K562 (cell line): ENCODE measurements around the gene FAM53B. TPM values are rescaled to one million over a fixed set of nuclear protein-coding genes. Genes with fewer than 3 reads are reported as not detected.

ENCODE experiments used
- ARHGAP35 ChIP-seq: fragments of 450-650 bp; IDR thresholded peaks from 2 replicates; pipeline ENCODE4 v1.6.1; 2018; ENCODE audit not compliant: partially characterized antibody
- ARID3A ChIP-seq: IDR thresholded peaks from 2 replicates; pipeline ENCODE4 v1.6.1; 2012; ENCODE audit warnings: low read depth, low read length, improper control_type of control experiment, borderline replicate concordance
- ARID3B ChIP-seq: fragments of 250-450 bp; sonication (Bioruptor Pico); IDR thresholded peaks from 2 replicates; pipeline ENCODE4 v1.4.0; 2020; ENCODE audit warnings: borderline replicate concordance
- CREB3 ChIP-seq: fragments of 450-650 bp; conservative IDR thresholded peaks from 2 replicates; pipeline ENCODE4 v1.6.1; 2016; ENCODE audit warnings: missing genetic modification characterization, low read depth, mild to moderate bottlenecking, missing compliant biosample characterization, moderate library complexity
- CREBBP ChIP-seq: IDR thresholded peaks from one replicate; pipeline ENCODE4 v1.6.1; 2012; ENCODE audit warnings: low read depth, mild to moderate bottlenecking, control low read depth, inconsistent platforms, low read length
- E2F3 ChIP-seq: fragments of 250-450 bp; sonication (Bioruptor Pico); IDR thresholded peaks from 2 replicates; pipeline ENCODE4 v1.4.0; 2020; ENCODE audit warnings: mild to moderate bottlenecking
- ELF1 ChIP-seq: fragments of 200-800 bp; sonication (Bioruptor generic); IDR thresholded peaks from 2 replicates; pipeline ENCODE4 v1.6.1; 2016; ENCODE audit warnings: missing genetic modification characterization, missing compliant biosample characterization
- FOXK1 ChIP-seq: sonication (generic); formaldehyde crosslinking; IDR thresholded peaks from 2 replicates; pipeline ENCODE4 v1.8.0; 2022; ENCODE audit warnings: missing genetic modification reagents, mild to moderate bottlenecking, borderline replicate concordance
- HMG20B ChIP-seq: fragments of 250-450 bp; sonication (Bioruptor Pico); IDR thresholded peaks from 2 replicates; pipeline ENCODE4 v1.5.0; 2021; ENCODE audit warnings: mild to moderate bottlenecking
- IRF2 ChIP-seq: sonication (generic); formaldehyde crosslinking; IDR thresholded peaks from 2 replicates; pipeline ENCODE4 v1.8.1; 2022; ENCODE audit warnings: mild to moderate bottlenecking, missing genetic modification reagents
- LARP7 ChIP-seq: fragments of 450-650 bp; IDR thresholded peaks from 2 replicates; pipeline ENCODE4 v1.6.1; 2016
- TAL1 ChIP-seq: fragments of 450-650 bp; IDR thresholded peaks from 2 replicates; pipeline ENCODE4 v1.6.1; 2016; ENCODE audit warnings: mild to moderate bottlenecking
- TCFL5 ChIP-seq: fragments of 250-450 bp; sonication (Bioruptor Pico); conservative IDR thresholded peaks from 2 replicates; pipeline ENCODE4 v1.6.1; 2021; ENCODE audit warnings: mild to moderate bottlenecking, moderate library complexity, matching md5 sums
- THRA ChIP-seq: fragments of 450-650 bp; IDR thresholded peaks from 2 replicates; pipeline ENCODE4 v1.6.1; 2017; ENCODE audit warnings: mild to moderate bottlenecking, moderate library complexity
- XRCC4 ChIP-seq: IDR thresholded peaks from one replicate; pipeline ENCODE4 v1.6.1; 2011; ENCODE audit not compliant: insufficient read depth, insufficient read length; ENCODE audit errors: extremely low read depth
- polyA plus RNA-seq, 8 experiments: library from polyadenylated mRNA; depleted of rRNA in 4 of 8; stranded (reverse) in 5 of 8; unstranded in 3 of 8; fragments of >200 nt; fragmentation: Nextera tagmentation in 2 of 8; fragmentation: Illumina TruSeq in 1 of 8; extraction: Ambion mirVana in 2 of 8; extraction: Trizol in 1 of 8; gene quantifications; 2 replicates each; pipeline versions ENCODE4 v1.2.1 to v1.2.3, GENCODE V29; 2011 to 2014; ENCODE audit warnings: inconsistent platforms in 1 of 8, missing spikeins in 1 of 8
- total RNA-seq, 7 experiments: library from RNA; depleted of rRNA in 6 of 7; stranded (reverse); fragments of >200 nt in 6 of 7; fragmentation: Illumina TruSeq in 2 of 7; extraction: Trizol in 2 of 7; gene quantifications; 2 replicates each; pipeline versions ENCODE4 v1.2.1 to v1.2.3, GENCODE V29; 2011 to 2021; ENCODE audit warnings: low replicate concordance in 1 of 7
- TF ChIP-seq, protein P1 (sequence below): fragments of 450-650 bp; IDR thresholded peaks from 2 replicates; pipeline ENCODE4 v1.6.1; 2014; ENCODE audit warnings: low read depth, mild to moderate bottlenecking, moderate library complexity, borderline replicate concordance
- TF ChIP-seq, protein P2 (sequence below): fragments of 450-650 bp; formaldehyde crosslinking; conservative IDR thresholded peaks from 2 replicates; pipeline ENCODE4 v1.4.0; 2022; ENCODE audit warnings: mild to moderate bottlenecking, missing genetic modification characterization

The FAM53B gene
- total and polyA plus RNA-seq, 9 of the 15 experiments (the other 6 are each of a cell fraction or from before 2014, with no cell fraction given), result 0.03 to 16.5 (median 5.0) TPM

DNA sequence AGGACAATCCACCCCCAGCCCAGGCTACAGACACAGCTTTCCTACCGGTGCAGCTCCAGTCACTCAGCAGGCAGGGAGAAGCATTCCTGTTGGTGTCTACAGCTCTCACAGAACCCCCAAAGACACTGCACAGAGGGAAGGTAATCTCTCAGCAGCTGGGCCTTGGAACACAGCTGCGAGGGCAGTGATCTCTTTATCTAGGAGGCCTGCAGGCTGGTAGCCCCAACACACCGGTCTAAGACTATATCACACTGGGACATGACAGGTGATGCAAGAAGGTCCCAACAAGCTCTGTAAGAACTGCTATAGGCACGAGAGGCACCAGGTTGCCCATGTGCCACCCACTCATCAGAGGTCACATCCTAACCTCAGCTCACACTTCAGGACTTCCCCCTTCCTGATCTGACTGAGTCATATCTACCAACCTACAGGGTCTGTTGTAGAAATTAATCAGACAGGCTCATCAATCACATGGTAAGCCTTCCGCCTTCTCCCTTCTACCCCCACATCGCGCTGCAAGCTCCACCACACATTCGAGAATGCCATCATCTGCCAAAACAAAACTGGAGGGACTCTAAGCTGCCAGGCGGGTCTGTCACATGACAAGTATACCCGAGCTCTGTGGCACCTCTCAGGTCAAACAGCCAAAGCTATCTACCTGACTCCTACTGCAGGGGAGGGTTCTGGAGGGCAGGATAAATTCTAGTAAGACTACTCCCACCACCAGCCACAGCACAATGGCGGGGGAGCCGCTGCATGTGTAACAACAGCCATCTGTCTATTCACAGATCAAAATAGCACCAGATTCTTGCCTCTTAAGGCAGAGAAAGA lies 26.1 kb downstream of the FAM53B start (continued):
- no peak for TF ChIP-seq ARID3B (CRISPR knock-in tag)
- TF ChIP-seq ARHGAP35, result no peak
- TF ChIP-seq, protein P1, sequence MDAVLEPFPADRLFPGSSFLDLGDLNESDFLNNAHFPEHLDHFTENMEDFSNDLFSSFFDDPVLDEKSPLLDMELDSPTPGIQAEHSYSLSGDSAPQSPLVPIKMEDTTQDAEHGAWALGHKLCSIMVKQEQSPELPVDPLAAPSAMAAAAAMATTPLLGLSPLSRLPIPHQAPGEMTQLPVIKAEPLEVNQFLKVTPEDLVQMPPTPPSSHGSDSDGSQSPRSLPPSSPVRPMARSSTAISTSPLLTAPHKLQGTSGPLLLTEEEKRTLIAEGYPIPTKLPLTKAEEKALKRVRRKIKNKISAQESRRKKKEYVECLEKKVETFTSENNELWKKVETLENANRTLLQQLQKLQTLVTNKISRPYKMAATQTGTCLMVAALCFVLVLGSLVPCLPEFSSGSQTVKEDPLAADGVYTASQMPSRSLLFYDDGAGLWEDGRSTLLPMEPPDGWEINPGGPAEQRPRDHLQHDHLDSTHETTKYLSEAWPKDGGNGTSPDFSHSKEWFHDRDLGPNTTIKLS, result no peak; the same call in 1 of the 2 replicates
- no peak for TF ChIP-seq FOXK1 (CRISPR knock-in tag)
- no peak; the same call in 1 of the 2 replicates for TF ChIP-seq CREB3
- no peak for TF ChIP-seq LARP7
- TF ChIP-seq IRF2, result no peak
- 0 out of 2 replicates have a peak, but pooled peaks have one; percentile 11 for TF ChIP-seq E2F3 (CRISPR knock-in tag)
- peak; percentile 58; the same call in 1 of the 2 replicates for TF ChIP-seq ELF1 (tag)
- no peak; the same call in 1 of the 2 replicates for TF ChIP-seq TCFL5 (CRISPR knock-in tag)
- TF ChIP-seq ARID3A, result no peak
- no peak for TF ChIP-seq CREBBP
- TF ChIP-seq, protein P2, sequence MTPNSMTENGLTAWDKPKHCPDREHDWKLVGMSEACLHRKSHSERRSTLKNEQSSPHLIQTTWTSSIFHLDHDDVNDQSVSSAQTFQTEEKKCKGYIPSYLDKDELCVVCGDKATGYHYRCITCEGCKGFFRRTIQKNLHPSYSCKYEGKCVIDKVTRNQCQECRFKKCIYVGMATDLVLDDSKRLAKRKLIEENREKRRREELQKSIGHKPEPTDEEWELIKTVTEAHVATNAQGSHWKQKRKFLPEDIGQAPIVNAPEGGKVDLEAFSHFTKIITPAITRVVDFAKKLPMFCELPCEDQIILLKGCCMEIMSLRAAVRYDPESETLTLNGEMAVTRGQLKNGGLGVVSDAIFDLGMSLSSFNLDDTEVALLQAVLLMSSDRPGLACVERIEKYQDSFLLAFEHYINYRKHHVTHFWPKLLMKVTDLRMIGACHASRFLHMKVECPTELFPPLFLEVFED (CRISPR knock-in tag), result 0 out of 2 replicates have a peak, but pooled peaks have one; percentile 3
- no peak for TF ChIP-seq HMG20B
- TF ChIP-seq XRCC4, result no peak
- peak; percentile 99 for TF ChIP-seq TAL1
- no peak for TF ChIP-seq THRA
